SKM-1 treated with dmso at 0.1 percent for 144 hours (cell line): ENCODE data around the gene SLC30A1.
"Not testable (repeated sequence)": the region's sequence is repeated elsewhere in the genome, so short reads cannot be mapped to it uniquely, and the experiment has no call there.

Source experiments
- DNase-seq: peaks from one replicate; lab custom pipeline; 2025; ENCODE audit not compliant: unreplicated experiment; lab: John Stamatoyannopoulos, UW

SLC30A1 gene

DNA sequence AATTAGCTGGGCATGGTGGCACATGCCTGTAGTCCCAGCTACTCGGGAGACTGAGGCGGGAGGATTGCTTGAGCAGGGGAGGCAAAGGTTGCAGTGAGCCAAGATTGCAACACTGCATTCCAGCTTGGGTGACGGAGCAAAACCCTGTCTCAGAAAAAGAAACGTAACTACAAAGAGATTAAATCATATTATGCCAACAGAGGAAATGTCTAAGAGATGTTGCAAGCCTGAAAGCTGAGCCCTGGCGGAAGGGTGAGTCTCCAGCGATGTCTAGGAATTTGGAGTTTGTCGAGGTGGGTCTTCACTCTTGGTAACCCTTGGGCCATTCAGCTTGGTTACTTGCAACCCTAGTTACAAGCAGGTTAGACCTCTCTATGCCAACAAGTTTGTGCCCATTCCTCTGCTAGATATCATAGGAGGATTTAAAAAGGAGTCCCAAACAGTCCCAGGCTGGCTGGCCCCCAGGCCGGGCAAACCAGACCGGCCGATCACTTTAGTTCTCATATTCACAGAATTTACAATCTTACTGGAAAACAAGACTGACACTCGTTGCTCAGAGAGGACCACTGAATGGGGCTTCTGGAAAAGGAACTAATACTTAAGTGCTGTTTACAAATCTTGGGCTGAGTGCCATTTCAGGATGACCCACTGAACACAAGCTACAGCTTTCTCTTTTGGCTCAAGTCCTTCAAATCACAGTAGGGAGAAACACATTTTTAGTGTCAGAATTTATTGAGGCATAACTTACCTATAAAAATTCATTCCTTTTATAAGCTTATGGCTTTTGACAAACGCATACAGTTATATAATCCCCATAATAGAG, 27.1 kb downstream of the SLC30A1 start:
- peak; percentile 44 for DNase-seq

DNA sequence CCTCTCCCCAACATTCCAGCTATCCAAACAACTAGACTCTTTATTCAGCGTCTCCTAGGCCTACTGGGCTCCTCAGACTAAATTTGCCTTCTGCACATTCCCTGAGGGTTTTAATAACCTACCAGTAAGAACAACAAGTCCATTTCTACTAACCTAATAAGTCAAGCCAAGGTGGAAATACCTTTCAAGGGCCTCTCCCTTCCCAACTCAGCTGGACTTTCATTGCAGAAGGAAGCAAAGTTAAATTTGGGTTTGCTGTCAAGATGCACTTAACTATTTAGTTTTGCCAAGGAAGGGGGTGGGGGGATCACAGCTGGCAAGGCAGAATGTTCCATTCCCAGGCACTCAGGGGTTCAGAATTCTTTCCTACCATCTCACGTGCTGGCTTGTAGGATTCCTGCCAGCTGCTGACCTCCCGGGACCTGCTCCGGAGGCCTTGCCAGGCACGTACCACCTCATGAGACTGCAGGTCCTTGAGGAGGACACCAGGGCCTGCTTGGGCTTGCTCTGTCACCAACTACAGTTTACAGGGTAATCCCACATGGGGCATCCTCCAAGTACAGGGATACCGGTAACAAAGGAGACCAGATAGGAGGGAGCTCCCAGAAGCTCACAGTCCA, 29.8 kb downstream of the SLC30A1 start:
- DNase-seq, result no peak

DNA sequence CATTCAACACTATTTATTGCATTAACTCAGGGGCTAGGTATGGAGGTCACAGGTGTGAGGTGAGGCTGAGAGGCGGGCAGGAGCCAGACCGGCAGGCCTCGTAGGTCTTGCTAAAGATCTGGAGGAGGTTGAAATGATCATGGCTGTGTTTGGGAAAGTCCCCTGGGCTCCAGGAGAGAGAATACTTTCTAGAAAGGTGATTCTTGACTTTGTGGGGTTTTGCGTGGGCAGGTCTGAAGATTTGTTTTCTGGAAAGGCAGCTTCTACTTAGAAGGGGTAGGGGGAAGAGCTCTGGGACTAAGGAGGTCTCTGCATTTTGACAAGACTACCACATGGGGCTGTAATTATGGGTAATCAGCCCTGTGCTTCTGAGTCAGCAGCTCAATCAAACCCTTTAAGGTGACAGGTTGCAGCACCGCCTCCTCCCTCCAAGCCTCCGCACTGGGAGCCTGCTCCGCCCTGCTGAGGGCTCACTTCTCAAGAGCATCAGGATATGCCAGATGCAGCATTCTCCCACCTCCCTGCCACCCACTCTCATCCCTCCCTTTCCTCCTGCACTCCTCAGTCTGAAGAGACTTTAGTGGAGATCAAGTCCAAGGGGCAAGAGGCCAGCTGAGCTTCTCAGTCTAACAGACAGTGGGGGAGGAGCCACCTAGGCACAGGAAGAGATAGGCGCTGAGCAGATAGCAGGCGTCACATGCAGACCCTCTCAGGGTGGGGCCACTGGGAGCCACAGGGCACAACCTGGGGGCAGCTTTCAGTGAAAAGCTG, 30.5 kb downstream of the SLC30A1 start:
- DNase-seq, result no peak

DNA sequence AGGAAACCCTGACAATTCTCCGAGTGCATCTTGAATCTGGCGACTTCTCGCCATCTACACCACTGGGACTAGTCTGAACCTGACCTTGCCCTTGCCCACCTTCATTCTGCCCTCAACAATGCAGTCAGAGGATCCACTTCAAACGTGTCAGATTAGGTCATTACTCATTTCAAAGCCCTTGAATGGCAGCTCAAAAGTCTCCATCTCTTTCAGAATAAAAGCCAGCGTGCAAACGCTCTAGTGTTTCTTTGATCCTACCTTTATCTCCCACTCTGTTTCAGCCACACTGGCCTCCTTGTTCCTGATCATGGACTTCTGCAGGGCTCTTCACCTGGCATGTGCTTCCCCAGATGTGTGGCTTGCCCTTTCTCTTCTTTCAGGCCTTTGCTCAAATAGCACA, 31.3 kb downstream of the SLC30A1 start:
- no peak for DNase-seq

DNA sequence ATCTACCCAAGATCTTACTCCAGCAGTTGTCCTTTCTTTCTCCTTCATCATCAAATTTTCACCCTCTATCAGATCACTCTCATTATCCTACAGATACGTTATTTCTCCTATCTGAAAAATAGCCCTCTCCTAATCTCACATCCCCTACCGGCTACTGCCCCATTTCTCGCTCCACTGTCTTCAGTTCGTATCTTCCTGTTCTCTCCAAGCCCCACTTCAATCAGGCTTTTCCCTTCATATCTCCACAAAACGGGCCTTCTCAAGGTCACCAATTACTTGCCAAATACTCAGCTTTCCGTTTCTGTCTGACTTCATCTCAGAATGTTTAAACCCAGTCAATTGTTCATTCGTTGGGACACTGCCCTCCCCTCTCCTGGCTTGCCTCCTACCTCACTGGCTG, 32.4 kb downstream of the SLC30A1 start:
- no peak for DNase-seq

DNA sequence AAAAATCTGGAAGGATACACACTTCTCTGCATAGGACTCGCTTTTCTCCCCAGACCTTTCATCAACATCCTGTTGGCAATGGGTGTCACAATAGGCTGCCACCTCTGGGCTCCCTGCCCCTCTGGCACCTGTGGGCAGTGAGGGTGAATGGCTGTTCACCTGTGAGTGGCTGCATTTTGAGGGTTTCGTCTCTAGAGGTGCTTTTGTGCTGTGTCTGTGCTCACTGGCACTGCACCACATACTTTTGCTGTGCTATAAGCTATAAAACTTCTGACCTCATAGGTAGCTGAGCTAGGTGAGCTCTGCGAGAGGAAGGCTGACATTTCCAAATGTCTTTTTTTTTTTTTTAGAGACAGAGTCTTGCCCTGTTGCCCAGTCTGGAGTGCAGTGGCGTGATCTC, 35.9 kb downstream of the SLC30A1 start:
- no peak for DNase-seq

DNA sequence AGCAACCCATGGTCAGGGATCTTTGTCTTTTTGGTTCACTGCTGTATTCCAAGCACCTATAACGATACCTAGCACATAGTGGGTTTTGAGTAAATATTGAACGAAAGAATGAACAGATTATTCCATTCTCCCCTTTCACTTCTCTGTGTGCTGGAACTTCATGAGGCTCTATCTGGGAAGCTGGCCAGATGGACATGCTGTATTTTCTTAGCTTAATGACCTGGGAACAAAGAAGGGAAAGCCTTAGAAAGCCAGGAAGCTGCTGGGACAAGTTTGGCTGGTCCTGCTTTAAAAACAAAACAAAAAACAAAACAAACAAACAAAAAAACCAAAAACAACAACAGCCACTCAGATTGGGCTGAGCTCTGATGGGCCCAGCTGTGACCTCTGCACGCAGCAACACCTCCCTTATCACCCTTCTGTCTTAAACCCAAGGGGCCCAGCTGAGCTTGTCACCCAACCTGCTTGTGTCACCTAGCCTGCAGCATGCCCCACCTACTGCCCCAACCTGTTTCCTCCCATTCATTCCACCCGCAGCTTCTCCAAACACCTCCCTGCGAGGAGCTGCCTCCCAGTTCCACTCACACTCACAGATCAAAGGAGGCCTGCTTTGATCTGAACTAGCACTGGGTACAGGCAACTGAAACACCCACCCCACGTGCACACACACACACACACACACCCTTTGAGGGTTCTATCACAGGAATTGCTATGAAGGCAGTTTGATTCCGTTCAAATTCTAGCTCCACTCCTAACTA, 37.1 kb downstream of the SLC30A1 start:
- no peak for DNase-seq

DNA sequence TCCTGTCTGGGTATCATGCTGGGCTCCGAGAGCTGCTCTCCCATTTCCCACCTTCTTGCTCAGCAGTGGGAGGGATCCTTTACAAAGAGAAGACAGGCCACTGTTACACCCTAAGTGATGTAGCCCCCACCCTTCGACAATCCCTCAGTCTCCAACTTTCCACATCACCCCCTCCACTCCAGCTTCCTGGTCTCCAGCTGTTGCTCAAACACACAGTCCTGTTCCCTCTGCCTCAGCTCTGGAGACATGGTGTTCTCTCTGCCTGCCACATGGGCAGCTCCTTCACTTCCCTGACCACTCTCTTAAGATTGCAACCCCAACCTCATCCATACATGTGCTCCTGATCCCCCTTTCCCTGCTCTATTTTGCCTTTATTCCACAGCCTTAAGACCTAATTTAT, 37.7 kb downstream of the SLC30A1 start:
- DNase-seq, result no peak

DNA sequence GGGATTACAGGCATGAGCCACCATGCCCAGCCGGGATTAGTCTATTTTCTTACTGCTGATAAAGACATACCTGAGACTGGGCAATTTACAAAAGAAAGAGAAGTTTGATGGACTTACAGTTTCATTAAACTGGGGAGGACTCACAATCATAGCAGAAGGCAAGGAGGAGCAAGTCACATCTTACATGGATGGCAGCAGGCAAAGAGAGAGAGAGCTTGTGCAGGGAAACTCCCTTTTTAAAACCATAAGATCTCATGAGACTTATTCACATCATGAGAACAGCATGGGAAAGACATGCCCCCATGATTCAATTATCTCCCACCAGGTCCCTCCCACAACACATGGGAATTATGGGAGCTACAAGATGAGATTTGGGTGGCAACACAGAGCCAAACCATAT, 38.1 kb downstream of the SLC30A1 start:
- not testable (repeated sequence) for DNase-seq

DNA sequence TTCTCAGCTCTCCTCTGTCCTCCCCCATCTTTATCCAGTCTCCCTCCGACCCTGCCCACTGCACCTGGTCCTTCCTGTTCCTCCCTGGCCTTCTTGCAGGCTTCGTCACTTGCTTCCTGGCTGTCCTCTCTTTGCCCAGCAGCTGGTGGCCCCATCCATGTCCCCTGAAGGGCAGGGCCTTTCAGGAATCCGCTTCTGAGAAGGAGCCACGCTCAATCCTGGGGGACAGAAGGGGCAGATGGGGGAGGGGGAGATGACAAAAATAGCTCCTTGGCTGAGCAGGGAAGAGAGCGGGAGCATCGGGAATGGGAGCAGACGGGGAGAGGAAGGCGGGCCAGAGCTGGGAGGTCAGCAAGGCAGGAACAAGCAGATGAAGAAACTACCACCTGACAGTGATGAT, 40.7 kb downstream of the SLC30A1 start:
- no peak for DNase-seq

DNA sequence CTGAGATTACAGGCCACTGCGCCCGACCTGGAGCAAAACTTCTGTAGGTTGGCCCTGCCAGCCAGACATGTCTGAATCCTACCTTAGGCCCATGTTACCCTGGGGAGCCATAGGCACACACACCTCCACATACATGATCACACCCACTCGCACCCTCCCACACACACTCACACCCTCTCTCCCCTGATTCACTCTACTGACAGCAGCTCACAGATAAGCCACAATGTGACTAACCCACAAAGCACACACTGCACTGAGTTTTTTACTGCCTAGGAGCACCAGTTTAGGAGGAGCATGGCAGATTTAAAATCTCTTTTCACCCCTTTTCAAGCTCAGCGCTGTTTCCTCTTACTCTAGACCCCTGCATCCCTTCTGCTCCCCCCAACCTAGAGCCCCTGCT, 41.7 kb downstream of the SLC30A1 start:
- no peak for DNase-seq

DNA sequence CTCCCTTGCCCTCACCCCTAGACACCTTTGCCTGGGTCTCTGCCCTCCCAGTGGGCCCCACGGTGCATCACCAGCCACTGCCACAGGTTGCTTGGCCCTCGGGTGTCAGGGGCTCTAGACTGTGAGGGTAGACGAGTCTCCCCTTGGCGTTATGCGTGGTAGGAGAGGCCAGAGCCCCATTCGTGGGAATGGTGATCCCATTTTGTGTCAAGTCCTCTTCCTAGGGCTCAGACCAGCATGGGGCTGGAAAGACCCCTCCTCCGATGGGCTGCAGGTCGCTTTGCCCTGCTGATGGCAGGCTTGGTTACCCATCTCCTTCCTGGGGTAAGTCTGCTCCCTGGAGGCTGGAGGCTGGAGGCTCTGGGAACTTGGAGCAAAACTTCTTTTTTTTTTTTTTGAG, 42.4 kb downstream of the SLC30A1 start:
- DNase-seq, result no peak

DNA sequence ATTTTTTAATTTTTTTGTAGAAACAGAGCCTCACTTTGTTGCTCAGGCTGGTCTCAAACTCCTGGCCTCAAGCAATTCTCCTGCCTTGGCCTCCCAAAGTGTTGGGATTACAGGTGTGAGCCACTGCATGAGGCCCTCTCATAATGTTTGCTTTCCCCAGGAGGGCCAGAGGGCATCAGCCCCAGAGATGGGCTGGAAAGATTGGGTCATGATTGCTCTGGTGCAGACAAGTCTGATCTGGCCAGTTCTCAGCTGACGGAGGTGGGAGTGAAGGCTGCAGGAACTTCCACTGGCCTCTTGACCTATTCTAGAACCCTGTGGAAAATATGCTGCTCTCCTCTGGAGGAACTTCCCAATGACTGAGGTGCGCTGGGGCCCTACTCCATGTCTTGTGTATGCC, 43.6 kb downstream of the SLC30A1 start:
- no peak for DNase-seq

DNA sequence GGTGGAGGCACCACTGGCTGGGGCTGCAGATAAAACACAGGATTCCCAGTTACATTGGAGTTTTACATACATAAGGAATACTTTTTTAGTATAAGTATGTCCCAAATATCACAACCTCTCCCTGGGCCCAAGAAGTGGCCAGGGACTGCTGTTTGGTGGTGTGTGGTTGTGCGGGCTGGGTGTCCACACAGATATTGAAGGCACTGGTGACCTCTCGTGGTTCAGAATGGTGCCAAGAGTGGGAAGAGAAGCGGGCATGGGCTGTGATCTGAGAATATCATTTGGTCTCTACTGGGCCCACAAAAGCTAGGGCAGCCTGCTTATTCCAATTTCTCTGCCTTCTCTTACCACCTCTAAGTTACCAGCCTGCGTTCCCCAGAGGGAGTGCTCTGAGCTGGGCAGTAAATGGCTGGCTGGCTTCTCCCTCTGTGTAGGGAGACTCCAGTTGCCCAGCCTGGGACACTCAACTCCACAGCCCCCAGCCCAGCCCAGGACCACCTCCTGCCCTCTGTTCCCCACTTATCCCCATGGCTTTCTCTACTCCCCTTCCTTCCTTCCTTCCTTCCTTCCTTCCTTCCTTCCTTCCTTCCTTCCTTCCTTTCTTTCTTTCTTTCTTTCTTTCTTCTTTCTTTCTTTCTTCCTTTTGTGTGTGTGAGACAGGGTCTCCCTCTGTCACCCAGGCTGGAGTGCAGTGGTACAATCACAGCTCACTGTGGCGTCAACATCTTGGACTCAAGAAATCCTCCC, 44.2 kb downstream of the SLC30A1 start:
- DNase-seq, result no peak

DNA sequence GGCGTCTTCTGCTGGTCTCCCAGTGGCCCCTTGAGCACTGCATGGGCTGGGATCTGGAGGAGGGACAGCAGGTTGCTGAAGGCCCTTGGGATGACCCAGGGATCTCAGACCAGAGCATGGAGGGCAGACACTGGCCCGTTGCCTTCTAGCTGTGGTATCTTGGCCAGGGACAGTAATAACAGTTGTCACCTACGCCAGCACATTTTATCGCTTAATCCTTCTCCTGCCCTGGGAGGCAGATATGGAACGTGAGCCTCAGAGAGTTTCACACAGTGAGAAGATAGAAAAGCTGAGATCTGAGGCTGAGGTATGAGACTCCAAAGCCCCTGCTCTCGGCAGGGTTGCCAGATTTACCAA, 46.9 kb downstream of the SLC30A1 start:
- no peak for DNase-seq

DNA sequence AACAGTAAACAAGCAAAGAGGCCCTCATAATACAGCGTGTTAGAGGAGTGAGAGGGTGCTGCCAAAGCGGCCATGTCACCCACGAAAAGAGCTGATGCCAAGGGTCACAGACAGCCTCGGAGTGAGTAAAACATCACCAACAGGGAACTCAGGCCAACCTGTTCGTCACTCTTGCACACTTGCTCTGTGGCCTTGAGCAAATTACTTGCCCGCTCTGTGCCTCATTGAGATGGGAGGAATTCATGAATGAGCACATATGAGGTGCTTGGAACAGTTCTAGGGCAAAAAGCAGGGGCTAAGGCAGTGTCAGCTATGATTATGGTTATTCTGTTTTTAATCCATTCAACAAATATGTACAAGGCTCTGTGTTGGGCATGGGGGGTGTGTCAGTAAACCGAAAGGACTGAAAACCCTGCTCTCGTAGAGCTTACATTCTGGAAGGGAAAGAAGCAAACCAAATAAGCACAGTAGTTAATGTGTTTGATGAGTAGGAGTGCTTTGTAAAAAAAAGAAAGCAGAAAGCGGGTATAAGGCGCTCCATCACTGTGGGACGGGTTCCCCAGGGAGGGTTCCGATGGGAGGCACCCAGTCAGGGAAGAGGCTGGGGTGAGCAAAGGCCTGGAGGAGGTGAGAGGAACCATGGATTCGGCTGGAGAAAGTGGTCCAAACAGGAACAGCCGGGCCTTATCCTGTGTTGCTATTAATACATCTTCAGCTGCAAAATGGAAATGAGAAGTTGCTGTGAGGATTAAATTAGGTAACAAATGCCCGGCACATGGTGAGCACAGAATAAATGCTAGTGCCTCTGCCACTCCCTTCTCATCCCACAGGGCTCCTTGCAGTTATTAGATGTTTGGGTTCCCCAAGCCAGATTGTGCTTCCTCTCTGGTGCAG, 47.5 kb downstream of the SLC30A1 start:
- peak; percentile 22 for DNase-seq

DNA sequence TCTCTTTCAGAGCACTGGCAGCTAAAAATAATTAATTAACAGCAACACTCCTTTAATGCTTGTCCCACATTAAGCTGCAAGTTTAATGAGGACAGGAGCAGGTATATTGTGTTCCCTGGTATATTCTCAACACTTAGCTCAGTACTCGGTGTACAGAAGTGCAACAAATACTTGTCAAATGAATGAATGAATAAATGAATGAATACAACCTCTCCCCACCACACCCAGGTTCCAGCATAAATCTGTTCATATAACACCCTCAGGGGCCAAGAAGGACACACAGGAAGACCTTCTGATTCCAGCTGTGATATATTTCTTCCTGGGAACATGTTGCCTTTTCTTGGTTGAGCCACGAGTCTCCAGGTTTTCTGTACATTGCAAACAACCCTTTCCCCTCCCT, 48.9 kb downstream of the SLC30A1 start:
- DNase-seq, result no peak

DNA sequence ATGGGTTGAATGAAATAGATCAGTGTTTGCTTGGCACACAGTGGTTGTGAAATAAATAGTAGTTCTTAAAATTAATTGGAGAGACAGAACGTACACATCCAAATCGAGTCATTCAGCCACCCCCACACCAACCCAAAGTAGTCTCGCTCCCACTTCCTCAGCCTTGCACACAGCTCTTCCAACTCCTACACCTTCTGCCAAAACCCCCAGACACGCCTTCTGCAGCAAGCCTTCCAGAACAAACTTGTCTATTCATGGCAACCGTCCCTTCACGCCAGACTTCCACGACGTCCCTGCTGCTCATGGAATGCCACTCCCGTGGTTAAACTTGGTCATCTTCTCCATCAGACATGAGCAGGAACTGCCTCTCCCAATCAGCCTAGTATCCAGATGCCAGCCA, 49.5 kb downstream of the SLC30A1 start:
- no peak for DNase-seq

DNA sequence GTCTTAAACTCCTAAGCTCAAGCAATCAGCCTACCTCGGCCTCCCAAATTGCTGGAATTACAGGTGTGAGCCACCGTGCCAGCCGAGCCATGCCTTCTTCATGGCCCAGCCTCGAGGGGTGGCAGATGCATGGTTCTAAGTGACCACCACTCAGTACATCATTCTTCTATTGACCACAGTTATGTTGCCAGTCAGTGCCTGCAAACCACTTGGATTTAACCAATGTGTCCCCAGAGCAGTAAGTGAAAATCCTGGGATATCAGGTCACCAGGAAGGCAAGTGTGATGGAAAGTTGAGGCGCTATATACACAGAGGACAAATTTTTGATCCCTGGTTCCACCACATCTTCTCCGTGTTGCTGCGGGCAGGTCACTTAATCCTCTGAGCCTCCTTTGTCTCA, 50.0 kb downstream of the SLC30A1 start:
- no peak for DNase-seq

DNA sequence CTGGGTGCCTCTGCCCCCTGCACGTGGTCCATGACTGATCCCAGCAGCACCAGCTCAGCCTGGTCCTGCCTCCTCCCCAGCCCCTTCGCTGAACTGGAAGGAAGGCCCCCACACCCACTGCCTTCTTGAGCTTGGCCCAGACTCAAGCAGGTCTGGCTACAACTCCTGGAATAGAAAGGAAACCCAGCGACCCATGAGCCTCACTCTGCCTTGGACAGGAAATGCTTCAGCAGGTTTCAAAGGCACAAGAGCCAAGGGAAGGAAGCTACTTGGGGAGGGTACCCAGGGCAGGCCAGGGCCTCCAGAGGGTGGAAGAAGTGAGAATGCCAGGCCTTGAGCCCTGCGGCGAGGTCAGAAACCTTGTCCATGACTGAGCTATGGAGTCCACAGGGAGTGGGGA, 51.1 kb downstream of the SLC30A1 start:
- no peak for DNase-seq
